ENCODE data around the gene XYLT2.

DNA sequence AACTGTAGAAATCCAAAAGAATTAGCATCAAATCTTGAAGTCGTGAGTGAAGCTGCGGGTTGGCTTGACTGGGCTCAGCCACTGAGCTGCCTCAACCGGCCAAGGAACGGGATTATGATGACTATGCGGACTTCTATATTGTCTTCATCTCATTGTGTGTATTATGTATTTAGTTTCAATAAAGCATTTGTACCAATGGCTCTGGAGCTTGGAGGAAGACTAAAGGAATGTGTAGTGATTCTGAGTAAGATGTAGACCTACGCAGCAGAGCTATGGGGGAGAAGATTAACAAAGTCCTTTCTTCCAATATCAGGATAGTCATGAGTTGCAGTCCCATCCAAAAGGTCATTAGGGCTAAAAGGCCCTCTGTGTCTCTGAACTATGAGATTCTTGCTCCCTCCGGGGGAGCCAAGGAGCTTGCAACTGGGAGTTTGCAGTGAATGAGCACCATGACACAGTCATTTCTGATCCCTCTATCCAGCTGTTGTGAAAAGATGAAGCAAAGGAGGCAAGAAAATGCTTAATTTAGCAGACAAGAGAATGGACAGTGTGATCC lies 35.4 kb downstream of the XYLT2 start:
- TF ChIP-seq, protein P1, sequence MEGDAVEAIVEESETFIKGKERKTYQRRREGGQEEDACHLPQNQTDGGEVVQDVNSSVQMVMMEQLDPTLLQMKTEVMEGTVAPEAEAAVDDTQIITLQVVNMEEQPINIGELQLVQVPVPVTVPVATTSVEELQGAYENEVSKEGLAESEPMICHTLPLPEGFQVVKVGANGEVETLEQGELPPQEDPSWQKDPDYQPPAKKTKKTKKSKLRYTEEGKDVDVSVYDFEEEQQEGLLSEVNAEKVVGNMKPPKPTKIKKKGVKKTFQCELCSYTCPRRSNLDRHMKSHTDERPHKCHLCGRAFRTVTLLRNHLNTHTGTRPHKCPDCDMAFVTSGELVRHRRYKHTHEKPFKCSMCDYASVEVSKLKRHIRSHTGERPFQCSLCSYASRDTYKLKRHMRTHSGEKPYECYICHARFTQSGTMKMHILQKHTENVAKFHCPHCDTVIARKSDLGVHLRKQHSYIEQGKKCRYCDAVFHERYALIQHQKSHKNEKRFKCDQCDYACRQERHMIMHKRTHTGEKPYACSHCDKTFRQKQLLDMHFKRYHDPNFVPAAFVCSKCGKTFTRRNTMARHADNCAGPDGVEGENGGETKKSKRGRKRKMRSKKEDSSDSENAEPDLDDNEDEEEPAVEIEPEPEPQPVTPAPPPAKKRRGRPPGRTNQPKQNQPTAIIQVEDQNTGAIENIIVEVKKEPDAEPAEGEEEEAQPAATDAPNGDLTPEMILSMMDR (IDR thresholded peaks at IDR 0.05 in 2 of 3, conservative IDR thresholded peaks at IDR 0.05 in 1 of 3; ENCODE audit: control insufficient read depth in 2 of 3, extremely low read depth in 1 of 3, insufficient read depth in 1 of 3, low read depth in 3 of 3, low read length in 3 of 3), result no peak
- TF ChIP-seq, protein P2, sequence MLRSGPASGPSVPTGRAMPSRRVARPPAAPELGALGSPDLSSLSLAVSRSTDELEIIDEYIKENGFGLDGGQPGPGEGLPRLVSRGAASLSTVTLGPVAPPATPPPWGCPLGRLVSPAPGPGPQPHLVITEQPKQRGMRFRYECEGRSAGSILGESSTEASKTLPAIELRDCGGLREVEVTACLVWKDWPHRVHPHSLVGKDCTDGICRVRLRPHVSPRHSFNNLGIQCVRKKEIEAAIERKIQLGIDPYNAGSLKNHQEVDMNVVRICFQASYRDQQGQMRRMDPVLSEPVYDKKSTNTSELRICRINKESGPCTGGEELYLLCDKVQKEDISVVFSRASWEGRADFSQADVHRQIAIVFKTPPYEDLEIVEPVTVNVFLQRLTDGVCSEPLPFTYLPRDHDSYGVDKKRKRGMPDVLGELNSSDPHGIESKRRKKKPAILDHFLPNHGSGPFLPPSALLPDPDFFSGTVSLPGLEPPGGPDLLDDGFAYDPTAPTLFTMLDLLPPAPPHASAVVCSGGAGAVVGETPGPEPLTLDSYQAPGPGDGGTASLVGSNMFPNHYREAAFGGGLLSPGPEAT (IDR thresholded peaks at IDR 0.05; ENCODE audit: low read depth), result no peak
- TF ChIP-seq POLR2A (IDR thresholded peaks at IDR 0.05; ENCODE audit: low read depth, low read length), result no peak

Measured in GM12878 (cell line).